HG03521 (cell line): ENCODE data around the gene CD200R1L.

Source experiments
- ATAC-seq: cut with Tn5 transposase; IDR thresholded peaks from one replicate; pipeline ENCODE4 v1.9.1; 2021; ENCODE audit warnings: mild to moderate bottlenecking, moderate library complexity; ENCODE audit not compliant: unreplicated experiment

CD200R1L gene

GRCh38 chr3:112793326-112794081, 53.2 kb downstream of the CD200R1L start:
- ATAC-seq = no peak

GRCh38 chr3:112791736-112792135, 54.9 kb downstream of the CD200R1L start:
- no peak for ATAC-seq

GRCh38 chr3:112789787-112790186, 56.9 kb downstream of the CD200R1L start:
- no peak for ATAC-seq

- no peak for ATAC-seq
Measured at GRCh38 chr3:112786881-112787579, 59.6 kb downstream of the CD200R1L start.

- no peak for ATAC-seq
Measured at GRCh38 chr3:112786002-112786590, 60.6 kb downstream of the CD200R1L start.

- no peak for ATAC-seq
Measured at GRCh38 chr3:112785321-112786001, 61.2 kb downstream of the CD200R1L start.

- ATAC-seq = no peak
Measured at GRCh38 chr3:112782491-112782890, 64.2 kb downstream of the CD200R1L start.

- ATAC-seq = no peak
Measured at GRCh38 chr3:112781599-112781998, 65.1 kb downstream of the CD200R1L start.

- no peak for ATAC-seq
Measured at GRCh38 chr3:112779558-112780480, 66.8 kb downstream of the CD200R1L start.

GRCh38 chr3:112779011-112779410, 67.7 kb downstream of the CD200R1L start:
- ATAC-seq = no peak

- ATAC-seq = no peak
Measured at GRCh38 chr3:112778353-112778948, 68.2 kb downstream of the CD200R1L start.

- ATAC-seq = no peak
Measured at GRCh38 chr3:112777811-112778210, 68.9 kb downstream of the CD200R1L start.

GRCh38 chr3:112776836-112777235, 69.8 kb downstream of the CD200R1L start:
- no peak for ATAC-seq

GRCh38 chr3:112776000-112776399, 70.7 kb downstream of the CD200R1L start:
- no peak for ATAC-seq

GRCh38 chr3:112775011-112775742, 71.5 kb downstream of the CD200R1L start:
- no peak for ATAC-seq

GRCh38 chr3:112774293-112774926, 72.3 kb downstream of the CD200R1L start:
- ATAC-seq = no peak

GRCh38 chr3:112773864-112774263, 72.8 kb downstream of the CD200R1L start:
- no peak for ATAC-seq

GRCh38 chr3:112770951-112771350, 75.7 kb downstream of the CD200R1L start:
- no peak for ATAC-seq
